ENCODE results near the gene NRG3.

The NRG3 gene

DNA sequence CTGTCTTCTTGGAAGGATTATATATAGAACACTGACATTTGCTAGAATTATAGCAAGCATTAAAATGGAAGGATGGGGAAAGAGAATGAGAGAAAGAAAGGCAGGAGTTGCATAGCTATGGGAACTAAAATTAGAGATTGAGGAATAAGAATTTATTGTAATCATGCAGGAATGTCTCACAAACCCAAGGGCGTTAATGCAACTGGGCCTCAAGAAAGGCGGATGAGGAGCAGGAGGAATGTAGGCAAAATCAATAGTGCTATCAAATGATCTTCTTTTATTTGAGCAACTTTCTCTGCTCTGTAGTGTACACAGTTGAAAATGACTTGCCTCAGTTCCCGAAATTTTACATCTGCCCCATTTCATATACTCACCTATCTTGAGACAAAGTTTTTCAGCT, 1132.5 kb downstream of the NRG3 start:
- TF ChIP-seq, protein P1, sequence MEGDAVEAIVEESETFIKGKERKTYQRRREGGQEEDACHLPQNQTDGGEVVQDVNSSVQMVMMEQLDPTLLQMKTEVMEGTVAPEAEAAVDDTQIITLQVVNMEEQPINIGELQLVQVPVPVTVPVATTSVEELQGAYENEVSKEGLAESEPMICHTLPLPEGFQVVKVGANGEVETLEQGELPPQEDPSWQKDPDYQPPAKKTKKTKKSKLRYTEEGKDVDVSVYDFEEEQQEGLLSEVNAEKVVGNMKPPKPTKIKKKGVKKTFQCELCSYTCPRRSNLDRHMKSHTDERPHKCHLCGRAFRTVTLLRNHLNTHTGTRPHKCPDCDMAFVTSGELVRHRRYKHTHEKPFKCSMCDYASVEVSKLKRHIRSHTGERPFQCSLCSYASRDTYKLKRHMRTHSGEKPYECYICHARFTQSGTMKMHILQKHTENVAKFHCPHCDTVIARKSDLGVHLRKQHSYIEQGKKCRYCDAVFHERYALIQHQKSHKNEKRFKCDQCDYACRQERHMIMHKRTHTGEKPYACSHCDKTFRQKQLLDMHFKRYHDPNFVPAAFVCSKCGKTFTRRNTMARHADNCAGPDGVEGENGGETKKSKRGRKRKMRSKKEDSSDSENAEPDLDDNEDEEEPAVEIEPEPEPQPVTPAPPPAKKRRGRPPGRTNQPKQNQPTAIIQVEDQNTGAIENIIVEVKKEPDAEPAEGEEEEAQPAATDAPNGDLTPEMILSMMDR (IDR thresholded peaks at IDR 0.05; ENCODE audit: low read depth, low read length, missing control alignments) = no peak
- no peak for DNase-seq (ENCODE audit: extremely low read depth, low read depth)

DNA sequence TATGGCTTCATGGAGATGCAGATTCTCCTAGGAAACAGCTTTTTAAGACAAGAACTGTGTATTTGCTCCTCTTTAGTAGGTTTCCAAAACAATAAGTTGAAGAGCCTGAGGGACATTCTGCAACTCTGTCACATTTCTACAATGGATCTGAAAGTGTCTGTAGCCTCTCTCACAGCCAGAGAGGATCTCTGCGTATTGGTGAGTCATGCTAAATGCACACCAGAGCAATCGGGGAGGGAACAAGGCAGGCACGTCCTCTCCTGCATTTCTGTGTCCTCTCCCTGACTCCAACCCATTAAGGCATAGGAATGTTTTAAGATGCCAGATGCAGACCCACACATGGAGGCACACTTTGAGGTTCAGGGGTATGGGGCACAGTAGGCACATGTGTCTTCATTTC, 1137.9 kb downstream of the NRG3 start:
- peak; percentile 11 for DNase-seq (ENCODE audit: extremely low read depth, low read depth)
- H3K4me3 ChIP-seq (replicated peaks; ENCODE audit: low read depth, low read length) = no peak overlapping the region
- TF ChIP-seq, protein P1 (IDR thresholded peaks at IDR 0.05; ENCODE audit: low read depth, low read length, missing control alignments) = no peak

More for the DNA sequence above, 1132.5 kb downstream of the NRG3 start:
- H3K4me3 ChIP-seq (replicated peaks; ENCODE audit: low read depth, low read length) = no peak overlapping the region

DNA sequence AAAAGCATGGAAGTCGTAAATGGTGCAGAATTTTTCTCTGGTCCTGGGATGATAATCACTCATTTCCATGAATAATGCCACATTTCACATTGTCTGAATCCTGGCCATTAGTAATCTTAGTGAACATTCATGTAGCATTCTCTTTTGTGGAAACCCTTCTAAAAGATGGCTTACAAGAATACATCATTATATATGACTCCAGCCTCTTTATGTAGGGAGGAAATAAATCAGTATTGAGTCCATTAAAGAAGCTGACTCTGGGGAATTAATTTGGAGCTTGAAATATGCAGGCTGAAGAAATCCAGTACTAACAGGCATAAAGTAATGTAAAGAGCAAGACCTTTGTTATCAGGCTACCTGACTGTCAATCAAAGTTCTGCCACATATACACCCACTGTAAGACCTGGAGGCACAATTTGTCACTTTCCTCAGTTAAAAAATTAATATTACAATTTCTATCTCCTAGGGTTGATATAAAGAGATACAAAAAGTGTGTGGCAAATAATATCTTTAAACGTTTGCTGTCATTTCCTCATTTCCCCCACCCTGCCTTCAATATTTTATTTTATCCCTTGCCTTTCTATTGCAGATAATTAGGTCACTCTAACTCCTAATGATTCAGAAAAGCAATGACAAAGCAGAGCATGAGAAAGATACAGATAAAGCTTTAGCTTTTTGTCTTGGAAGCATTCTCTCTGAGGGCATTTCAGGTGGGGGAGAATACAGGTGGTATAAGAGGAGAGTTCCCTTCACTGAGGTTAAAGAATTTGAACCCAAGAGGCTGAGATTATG, 1142.3 kb downstream of the NRG3 start:
- TF ChIP-seq, protein P1 (IDR thresholded peaks at IDR 0.05; ENCODE audit: low read depth, low read length, missing control alignments) = no peak
- H3K4me3 ChIP-seq (replicated peaks; ENCODE audit: low read depth, low read length) = no peak overlapping the region
- no peak for DNase-seq (ENCODE audit: extremely low read depth, low read depth)

DNA sequence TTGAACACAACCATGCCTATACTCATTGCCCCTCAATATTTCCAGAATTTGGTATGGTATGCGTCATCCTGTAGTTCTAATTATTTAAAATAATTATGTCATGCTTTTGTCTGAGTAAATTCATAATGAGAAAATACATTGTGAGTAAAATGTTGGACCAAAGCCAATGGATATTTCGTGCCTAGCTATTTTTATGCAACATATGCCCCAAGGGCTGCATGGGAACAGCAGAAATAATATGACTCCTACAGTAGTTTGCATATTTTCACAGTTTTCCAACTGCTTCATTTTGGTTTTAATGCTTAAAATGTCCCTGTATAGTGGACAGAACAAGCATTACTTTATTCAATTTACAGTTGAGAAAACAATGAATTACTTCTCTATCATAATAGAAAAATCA, 1148.7 kb downstream of the NRG3 start:
- TF ChIP-seq, protein P1 (IDR thresholded peaks at IDR 0.05; ENCODE audit: low read depth, low read length, missing control alignments) = no peak
- H3K4me3 ChIP-seq (replicated peaks; ENCODE audit: low read depth, low read length) = no peak overlapping the region
- DNase-seq (ENCODE audit: extremely low read depth, low read depth) = no peak
